Measurements from ENCODE around the gene SMIM22.

The SMIM22 gene, protein sequence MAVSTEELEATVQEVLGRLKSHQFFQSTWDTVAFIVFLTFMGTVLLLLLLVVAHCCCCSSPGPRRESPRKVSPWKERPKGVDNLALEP

DNA sequence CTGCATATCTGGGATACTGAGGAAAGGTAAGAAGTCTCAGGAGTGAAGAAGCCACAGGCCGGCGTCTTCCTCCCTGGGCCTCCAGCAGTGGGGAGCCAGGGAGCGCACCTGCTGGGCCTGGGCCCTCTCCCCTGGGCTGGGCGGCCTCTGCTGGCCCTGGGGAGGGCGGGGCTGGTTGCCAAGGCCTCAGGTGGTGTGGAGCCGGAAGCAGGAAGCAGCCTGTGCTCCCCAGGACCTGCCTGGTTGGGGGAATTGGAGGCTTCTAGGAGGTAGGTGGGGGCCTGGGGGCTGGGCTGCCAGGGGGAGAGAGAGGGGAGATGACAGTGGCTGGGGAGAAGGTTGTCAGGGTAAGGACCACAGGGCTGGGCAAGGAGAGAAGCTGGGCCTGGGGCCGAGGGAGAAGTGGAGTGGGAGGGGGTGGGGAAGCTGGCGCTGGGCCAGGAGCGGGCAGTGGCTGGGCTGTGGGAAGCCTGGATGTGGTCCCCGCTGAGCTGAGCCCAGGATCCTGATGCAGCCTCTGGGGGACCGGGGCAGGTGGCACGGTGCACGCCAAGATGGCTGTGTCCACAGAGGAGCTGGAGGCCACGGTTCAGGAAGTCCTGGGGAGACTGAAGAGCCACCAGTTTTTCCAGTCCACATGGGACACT lies at the start of gene SMIM22:
TSS of gene SMIM22 (plus strand) at position 189 of the 647 bp plus-strand sequence. CDS start at position 555, 366 bp downstream.
- no peak for DNase-seq (ENCODE audit: low read depth)

DNA sequence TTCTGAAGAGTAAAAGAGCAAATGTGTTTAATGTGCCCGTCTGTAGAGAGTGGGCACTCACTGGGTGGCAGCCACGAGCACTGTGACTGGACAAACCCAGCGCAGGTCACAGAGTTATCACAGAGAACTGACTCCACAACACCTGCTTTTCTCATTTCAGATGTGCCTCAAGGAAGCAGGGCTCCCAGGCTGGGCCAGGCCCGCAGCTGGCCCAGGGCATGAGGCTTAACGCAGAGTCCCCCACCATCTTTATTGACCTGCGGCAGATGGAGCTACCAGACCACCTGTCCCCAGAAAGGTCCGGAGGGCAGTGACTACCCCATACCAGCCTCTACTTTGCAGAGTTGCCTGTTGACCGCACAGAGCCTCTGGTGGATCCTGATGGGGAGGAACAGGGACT lies 49.0 kb upstream of the SMIM22 start:
- DNase-seq (ENCODE audit: low read depth): no peak

DNA sequence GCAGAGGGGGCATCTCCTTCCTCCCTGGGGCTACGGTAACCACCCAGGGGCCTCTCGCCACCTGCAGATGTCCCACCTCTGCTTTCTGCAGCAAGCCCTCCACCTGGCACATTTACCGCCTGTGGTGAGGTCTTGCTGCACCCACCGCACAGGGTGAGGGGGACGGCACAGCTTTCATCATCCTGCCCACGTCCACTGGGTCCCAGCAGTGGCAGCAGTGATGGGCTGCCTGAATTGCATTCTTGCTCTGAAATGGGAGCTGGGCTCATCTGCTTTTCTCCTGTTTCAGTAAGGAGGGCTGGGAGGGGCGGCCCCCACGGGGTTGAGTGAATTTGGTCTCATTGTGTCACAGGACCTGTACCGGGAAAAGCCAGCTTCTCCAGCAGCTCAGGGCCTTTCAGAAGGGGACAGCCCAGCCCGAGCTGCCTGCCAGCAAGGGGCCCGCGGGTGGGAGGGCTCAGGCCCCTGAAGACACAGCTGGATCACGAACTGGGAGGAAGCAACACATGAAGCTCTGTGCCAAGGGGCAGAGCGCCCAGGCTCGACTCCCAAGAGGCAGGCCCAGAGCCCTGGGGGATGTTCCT lies 48.1 kb upstream of the SMIM22 start:
- no peak for DNase-seq (ENCODE audit: low read depth)

DNA sequence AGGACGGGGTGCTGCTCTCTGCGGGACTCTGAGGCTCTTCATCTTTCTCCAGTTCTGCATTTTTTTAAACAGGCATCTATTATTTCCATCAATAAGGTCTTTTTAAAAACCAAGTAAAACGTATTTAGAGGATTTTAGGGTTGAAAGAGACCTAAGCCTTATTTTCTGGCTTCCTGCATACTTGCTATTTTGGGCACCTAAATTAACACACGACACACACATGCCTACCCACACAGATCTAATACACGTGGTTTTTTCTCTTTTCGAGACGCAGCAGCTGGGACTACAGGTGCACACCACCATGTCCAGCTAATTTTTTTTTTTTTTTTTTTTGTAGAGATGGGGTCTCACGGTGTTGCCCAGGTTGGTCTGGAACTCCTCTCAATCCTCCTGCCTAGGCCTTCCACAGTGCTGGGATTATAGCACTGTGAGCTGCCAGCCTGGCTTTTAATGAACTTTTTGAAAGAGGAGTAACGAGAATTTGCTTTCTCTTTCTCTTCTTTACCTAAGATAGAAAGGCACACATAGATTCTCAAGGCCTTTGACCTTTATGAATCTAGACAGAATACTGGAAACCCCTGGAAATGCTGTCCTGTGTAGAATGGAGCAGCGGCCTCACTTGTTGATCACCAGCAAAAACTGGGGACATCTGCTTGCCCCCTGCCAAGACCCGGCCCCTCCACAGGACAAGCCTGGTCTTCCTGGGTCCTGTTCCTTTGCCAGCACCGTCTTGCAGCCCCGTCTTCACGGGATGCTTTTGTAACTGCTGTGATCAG lies 47.1 kb upstream of the SMIM22 start:
- DNase-seq (ENCODE audit: low read depth): no peak

DNA sequence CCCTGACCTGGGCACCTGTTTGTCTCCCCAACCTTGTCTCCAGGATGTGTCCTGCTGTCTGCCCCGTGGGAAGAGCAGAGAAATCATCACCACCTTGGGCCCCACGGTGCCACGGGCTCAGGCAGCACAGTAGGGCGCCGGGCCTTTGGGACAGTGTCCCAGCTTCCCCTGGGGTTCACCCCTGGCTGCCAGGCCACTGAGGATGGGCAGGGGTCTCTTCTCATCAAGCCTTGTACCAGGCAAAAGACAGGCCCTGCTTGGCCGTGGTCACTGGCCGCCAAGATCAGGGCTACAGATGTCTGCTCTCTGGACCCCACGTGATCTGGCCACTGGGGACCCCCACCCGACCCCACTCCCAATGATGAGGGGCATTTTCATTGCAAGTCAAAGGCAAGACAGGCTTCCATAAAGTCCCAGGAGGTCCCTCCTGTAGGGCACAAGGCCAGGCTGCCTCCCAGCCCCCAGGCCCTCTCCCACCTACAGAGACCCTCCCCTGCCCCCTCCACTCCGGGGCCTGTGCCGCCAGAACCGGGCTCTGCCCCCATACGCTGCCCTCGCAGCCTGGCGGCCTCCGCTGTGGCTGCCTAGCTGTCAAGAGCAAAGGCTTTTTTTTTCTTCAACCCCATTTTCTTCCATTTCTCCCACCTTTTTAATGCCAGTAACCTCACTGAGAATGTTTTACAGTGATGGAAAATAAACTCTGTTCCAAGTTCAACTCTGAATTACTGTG lies 46.3 kb upstream of the SMIM22 start:
- no peak for DNase-seq (ENCODE audit: low read depth)

DNA sequence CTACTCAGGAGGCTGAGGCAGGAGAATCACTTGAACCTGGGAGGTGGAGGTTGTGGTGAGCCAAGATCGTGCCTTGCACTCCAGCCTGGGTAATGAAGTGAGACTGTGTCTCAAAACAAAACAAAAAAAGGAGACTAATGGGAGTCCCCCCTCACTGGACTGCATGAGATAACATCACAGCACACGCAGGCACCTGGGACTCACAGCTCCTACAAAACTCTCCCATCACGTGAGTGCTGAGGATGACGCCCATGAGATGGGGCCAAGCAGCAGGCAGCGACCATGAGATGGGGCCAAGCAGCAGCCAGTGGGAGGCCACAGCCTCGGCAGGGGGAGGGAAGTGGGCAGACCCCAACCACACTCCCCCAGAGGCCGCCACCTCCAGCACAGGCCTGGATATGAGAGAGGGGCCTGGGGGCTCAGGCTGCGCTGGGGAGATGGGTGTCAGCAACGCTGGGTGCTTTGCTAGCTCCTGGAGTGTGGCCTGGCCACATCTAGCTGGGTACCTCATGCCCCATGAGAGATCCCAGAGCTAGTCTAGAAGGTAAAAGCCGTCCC lies 45.4 kb upstream of the SMIM22 start:
- no peak for DNase-seq (ENCODE audit: low read depth)

DNA sequence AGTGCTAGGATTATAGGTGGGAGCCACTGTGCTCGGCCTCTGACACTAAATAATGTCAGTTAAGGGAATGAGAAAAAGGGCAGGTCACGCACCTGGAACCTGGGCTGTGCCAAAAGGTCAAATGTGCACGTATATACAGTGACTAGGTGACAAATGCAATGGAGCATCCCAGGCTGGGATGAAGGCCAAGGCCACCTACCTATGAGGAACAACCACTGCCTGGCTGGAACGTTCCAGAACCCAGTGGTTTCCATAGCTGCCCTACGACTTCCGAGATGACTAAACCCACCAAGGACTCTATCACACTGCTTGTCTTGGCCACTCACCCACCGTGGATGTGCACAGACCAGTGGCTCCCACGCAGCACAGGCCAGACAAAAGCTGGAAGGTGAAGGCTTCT lies 44.3 kb upstream of the SMIM22 start:
- no peak for DNase-seq (ENCODE audit: low read depth)

DNA sequence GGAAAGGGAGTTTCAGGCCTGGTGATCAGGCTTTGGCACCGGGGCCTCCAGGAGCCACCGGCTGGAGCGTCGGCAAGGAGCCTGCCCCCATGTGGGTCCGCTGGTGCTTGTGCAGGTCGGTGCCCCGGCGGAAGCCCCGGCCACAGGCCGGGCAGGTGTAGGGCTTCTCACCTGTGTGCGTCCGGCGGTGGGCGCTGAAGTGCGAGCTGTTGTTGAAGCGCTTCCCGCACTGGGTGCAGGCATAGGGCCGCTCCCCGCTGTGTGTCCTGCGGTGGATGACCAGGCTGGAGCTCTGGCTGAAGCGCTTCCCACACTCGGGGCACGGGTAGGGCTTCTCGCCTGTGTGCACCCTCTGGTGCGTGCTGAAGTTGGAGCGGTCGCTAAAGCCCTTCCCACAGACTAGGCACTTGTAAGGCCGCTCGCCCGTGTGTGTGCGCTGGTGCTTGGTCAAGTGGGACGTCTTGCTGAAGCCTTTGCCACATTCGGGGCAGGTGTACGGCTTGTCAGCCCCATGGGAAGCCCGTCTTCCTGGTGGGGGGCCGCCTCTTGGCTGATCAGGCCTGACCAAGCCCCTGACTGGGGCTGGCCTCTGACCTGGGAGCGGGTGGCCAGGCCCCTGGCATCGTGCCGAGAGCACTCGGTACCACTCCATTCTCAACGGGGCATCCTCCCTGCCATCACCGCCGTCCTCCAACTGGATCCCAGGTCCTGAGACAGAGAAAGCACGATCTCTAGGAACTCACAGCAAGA lies 42.6 kb upstream of the SMIM22 start:
- DNase-seq (ENCODE audit: low read depth): no peak

DNA sequence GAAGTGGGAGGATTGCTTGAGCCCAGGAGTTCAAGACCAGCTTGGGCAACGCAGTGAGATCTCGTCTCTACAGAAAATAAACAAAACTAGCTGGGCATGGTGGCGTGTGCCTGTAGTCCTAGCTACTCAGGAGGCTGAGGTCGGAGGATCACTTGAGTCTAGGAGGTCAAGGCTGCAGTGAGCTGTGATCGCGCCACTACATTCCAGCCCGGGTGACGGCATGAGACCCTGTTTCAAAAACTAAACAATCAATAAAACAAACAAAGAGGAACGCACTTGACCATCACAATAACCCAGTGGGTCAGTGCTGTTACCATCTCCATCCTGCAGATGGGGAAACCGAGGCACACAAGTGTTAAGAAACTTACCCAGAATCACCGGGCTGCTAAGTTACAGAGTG lies 41.9 kb upstream of the SMIM22 start:
- no peak for DNase-seq (ENCODE audit: low read depth)

DNA sequence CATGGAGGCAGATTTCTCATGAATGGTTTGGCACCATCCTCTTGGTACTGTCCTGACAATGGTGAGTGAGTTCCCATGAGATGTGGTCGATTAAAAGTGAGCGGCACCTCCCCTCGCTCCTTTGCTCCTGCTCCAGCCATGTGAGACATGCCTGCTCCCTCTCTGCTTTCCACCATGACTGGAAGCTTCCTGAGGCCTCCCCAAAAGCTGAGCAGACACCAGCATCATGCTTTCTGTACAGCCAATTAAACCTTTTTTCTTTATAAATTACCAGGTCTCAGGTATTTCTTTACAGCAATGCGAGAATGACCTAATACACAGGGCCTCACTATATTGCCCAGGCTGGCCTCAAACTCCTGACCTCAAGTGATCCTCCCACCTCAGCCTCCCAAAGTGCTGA lies 40.3 kb upstream of the SMIM22 start:
- DNase-seq (ENCODE audit: low read depth): no peak

DNA sequence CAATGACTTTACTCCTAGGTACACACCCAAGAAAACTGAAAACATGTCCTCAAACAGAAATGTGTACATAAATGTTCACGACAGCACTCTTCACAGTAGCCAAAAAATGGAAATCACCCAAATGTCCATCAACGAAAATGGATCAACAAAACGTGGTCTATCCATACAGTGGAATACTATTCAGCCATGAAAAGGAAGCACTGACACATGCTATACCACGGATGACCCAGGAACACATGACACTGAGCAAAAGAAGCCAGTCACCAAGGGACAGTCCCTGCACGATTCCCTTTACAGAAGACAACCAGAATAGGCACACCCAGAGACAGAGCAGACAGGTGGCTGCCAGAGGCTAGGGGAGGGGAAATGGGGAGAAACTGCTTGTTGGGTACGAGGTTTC lies 39.5 kb upstream of the SMIM22 start:
- no peak for DNase-seq (ENCODE audit: low read depth)

DNA sequence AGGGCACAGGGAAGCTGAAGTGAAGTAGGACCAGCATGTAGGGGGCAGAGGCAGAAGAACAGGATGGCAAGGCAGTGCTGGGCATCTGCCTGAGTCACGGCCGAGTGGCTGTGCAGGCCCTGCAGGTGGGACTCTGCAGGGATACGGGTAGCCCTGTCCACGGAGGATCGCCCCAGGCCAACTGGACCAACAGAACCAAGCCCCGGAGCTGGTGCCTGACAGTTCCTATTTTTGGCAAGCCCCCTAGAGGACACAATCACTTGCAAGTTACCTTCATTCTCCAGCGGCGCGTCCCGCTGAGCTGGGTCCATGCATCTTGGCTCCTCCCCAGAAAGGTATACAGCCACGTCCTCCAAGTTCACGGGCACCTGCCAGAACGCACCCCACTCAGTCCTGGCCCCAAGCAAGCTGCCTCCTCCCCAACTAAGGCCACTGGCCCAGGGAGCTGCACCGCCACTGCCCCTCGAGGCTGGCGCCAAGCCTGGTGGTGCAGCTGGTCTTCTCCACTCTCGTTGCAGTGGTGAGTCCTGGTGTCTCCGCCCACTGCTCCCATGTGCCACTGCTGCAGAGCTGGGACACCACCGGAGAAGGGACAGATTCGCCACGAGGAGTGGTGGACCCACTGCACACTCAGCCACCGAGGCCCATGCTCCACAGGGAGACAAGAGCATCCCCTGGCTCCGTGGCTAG lies 34.8 kb upstream of the SMIM22 start:
- no peak for DNase-seq (ENCODE audit: low read depth)

DNA sequence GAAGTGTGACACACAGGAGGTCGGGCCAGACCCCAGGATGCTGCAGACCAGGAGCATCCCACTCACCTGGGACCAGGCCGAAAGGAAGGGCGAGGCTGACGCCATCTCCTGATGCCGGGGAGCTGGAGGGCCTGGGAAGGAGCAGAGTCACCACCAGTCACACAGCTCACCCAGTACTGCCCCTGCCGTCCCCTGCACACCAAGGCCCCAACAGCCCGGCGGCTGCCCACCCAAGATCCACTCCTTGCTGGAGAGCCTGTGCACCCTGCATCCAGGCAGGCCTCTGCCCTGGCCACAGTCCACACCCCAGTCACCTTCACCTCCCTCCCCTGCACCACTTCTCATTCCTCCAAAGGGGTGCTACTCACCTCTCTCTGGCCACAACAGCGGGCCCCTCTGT lies 33.0 kb upstream of the SMIM22 start:
- DNase-seq (ENCODE audit: low read depth): no peak

DNA sequence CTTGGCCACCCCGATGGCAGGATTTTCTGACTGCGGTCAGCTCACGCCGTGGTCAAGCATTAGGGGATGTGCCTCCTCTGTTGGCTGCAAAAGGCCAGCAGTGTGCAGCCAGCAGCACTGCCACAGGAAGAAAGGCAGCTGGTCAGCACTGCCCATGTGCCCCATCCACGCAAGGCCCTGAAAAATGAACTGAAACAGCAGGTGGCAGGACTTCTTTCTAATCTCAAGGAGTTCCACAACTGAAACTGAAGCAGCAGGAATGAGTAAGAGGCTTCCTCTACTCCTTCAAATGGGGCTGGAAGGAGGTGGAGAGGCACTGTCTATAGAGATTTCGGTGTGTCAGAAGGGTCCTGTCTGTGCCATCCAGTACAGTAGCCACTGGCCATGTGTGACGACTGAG lies 31.4 kb upstream of the SMIM22 start:
- no peak for DNase-seq (ENCODE audit: low read depth)

DNA sequence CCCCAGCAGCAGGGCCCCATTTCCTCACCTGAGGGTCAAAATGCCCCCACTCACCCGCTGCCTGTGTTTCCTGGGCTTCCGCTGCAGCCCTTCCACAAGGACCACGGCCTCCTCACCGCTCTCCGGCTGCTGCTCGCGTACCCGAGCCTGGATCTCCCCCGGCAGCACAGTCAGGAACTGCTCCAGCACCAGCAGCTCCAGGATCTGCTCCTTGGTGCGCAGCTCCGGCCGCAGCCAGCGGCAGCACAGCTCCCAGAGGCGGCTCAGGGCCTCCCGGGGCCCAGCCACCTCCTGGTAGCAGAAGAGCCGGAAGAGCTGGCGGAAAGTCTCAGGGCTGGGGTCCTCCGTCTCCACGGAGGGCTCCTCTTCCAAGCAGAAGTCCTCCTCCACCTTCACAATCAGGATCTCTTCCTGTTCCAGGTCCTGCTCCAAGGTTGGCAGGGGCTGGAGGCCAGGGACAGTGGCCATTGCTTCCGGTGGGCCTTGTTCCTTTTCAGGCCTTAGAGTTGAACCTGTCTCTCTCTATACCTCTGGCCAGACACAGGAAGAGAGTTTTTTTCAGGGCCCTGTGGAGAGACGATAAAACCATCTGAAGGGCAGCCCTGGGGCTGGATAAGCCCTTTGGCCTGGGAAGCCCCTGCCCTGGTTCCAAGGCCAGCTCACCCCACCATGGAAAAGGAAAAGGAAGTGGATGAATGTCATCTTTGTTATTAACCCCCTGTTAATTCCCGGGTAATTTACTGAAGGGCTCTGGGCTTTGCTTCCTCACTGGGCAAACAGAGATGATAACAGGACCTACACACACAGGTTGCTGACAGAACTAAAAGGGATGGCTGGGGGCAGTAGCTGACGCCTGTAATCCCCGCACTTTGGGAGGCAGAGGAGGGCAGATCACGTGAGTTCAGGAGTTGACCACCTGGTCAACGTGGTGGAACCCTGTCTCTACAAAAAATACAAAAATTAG lies 29.4 kb upstream of the SMIM22 start:
- DNase-seq (ENCODE audit: low read depth): no peak

DNA sequence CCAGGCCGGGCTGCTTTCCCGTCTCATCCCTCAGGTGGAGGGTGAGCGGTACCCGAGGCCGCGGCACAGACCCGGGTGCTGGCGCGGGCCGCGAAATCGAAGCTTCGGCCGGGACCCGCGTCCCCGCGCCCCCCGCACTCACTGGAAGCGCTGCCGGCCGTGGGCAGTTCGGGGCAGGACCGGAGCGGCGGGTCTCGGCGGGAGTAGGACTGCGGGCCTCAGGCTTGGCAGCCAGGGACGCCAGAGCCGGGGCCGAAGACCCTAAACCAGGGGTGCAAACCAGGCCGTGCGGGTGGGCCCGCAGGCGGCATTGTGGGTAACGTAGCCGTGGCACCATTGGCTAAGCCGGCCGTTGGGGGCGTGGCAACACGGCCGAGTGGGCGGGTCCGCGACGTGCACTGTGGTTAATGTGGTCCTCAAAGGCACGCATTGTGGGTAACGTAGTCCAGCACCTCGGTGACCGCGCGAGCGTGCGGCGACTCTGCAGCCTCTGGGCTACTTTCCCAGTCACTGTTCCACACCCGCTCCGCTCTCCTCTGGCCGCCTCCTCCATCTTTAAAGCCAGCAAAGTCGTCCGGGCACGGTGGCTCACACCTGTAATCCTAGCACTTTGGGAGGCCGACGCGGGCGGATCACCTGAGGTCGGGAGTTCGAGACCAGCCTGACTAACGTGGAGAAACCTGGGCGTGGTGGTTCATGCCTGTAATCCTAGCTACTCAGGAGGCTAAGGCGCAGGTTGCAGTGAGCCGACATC lies 28.1 kb upstream of the SMIM22 start, which contains the start of gene ZNF500:
TSS of gene ZNF500 (minus strand) at position 288 of the 754 bp plus-strand sequence. CDS start 1,184 bp downstream, outside the sequence.
- peak; percentile 93 for DNase-seq (ENCODE audit: low read depth)

DNA sequence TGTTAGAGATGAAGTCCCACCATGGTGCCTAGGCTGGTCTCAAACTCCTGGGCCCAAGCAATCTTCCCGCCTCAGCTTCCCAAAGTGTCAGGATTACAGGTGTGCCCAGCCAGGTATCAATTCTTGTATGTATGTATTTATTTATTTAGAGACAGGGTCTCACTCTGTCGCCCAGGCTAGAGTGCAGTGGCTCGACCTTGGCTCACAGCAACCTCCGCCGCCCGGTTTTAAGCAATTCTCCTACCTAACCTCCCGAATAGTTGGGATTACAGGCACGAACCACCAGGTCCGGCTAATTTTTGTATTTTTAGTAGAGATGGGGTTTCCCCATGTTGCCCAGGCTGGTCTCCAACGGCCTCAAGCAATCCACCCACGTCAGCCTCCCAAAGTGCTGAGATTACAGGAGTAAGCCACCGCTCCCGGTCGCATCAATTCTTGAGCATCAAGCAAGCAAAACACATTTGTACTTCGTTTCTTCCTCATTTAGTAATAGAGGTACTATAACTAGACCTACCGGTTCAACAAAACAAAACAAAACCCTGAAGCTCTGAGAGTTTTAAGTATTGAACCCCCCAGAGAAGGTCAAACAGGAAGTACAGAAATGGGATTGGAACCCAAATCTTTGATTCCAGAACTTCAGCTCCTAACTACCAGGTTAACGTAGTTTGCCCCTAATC lies 27.2 kb upstream of the SMIM22 start:
- DNase-seq (ENCODE audit: low read depth): peak; percentile 23

Measured in amniotic epithelial cell (primary cell).